ENCODE data around the gene PACRG. TPM values are rescaled to one million over a fixed set of nuclear protein-coding genes. Genes with fewer than 3 reads are reported as not detected.

The PACRG gene
- total and polyA plus RNA-seq, 4 donors, result 0.47 to 3.8 (median 2.4) TPM

- H3K9ac ChIP-seq (ENCODE audit: low read depth in 1 of 2, low read length in 2 of 2), result no peak overlapping the region
- WGBS, result 77% methylated on average over 2 of the region's 2 CpGs
These were observed 404.4 kb downstream of the PACRG start for GRCh38 chr6:163132050-163132750.

GRCh38 chr6:163133017-163133416 is 405.2 kb downstream of the PACRG start:
- DNase-seq (ENCODE audit: low spot score), result no peak
- no peak overlapping the region for H3K27ac ChIP-seq (ENCODE audit: low read depth in 1 of 2, low read length in 2 of 2)
- H3K9me3 ChIP-seq (ENCODE audit: control insufficient read depth in 4 of 4, low read length in 3 of 4), result no peaks in the 10 kb centered on the region
- H3K4me3 ChIP-seq (ENCODE audit: low read depth in 1 of 3, low read length in 3 of 3), result no peak overlapping the region
- H3K4me1 ChIP-seq (ENCODE audit: control insufficient read depth in 4 of 4, insufficient read depth in 4 of 4, low read length in 3 of 4), result no peaks in the 10 kb centered on the region
- 91% methylated on average over 1 of the region's 1 CpG for WGBS
- H3K9ac ChIP-seq (ENCODE audit: low read depth in 1 of 2, low read length in 2 of 2), result no peak overlapping the region
- no peaks in the 10 kb centered on the region for H3K36me3 ChIP-seq (ENCODE audit: control insufficient read depth in 4 of 4, insufficient read depth in 3 of 4, low read depth in 1 of 4, low read length in 3 of 4)
- H3K27me3 ChIP-seq (ENCODE audit: control insufficient read depth in 4 of 4, insufficient read depth in 4 of 4, low read length in 3 of 4), result no peaks in the 10 kb centered on the region
- TF ChIP-seq, protein P1, sequence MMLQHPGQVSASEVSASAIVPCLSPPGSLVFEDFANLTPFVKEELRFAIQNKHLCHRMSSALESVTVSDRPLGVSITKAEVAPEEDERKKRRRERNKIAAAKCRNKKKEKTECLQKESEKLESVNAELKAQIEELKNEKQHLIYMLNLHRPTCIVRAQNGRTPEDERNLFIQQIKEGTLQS (IDR thresholded peaks at IDR 0.05), result no peak
- TF ChIP-seq REST (IDR thresholded peaks at IDR 0.05), result no peak
- TF ChIP-seq HNF4A (conservative IDR thresholded peaks at IDR 0.05), result no peak
- TF ChIP-seq FOXA1 (IDR thresholded peaks at IDR 0.05), result no peak
- TF ChIP-seq RXRA (IDR thresholded peaks at IDR 0.05), result no peak
- TF ChIP-seq RAD21 (IDR thresholded peaks at IDR 0.05), result no peak
- TF ChIP-seq EGR1 (IDR thresholded peaks at IDR 0.05; ENCODE audit: low read depth in 2 of 2), result no peak
- no peak for TF ChIP-seq JUND (IDR thresholded peaks at IDR 0.05)
- TF ChIP-seq YY1 (IDR thresholded peaks at IDR 0.05), result no peak
- TF ChIP-seq NR2F2 (IDR thresholded peaks at IDR 0.05), result no peak
- TF ChIP-seq, protein P2, sequence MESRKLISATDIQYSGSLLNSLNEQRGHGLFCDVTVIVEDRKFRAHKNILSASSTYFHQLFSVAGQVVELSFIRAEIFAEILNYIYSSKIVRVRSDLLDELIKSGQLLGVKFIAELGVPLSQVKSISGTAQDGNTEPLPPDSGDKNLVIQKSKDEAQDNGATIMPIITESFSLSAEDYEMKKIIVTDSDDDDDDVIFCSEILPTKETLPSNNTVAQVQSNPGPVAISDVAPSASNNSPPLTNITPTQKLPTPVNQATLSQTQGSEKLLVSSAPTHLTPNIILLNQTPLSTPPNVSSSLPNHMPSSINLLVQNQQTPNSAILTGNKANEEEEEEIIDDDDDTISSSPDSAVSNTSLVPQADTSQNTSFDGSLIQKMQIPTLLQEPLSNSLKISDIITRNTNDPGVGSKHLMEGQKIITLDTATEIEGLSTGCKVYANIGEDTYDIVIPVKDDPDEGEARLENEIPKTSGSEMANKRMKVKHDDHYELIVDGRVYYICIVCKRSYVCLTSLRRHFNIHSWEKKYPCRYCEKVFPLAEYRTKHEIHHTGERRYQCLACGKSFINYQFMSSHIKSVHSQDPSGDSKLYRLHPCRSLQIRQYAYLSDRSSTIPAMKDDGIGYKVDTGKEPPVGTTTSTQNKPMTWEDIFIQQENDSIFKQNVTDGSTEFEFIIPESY (IDR thresholded peaks at IDR 0.05), result no peak
- no peak for TF ChIP-seq HNF4G (IDR thresholded peaks at IDR 0.05)
- no peak for TF ChIP-seq SP1 (IDR thresholded peaks at IDR 0.05)

More at GRCh38 chr6:163132050-163132750, 404.4 kb downstream of the PACRG start:
- Histone ChIP-seq H3K4me3 (ENCODE audit: low read depth in 1 of 3, low read length in 3 of 3) (no peak overlapping the region), H3K4me1 (ENCODE audit: control insufficient read depth in 4 of 4, insufficient read depth in 4 of 4, low read length in 3 of 4) (no peaks in the 10 kb centered on the region), H3K9me3 (ENCODE audit: control insufficient read depth in 4 of 4, low read length in 3 of 4) (no peaks in the 10 kb centered on the region), H3K27ac (ENCODE audit: low read depth in 1 of 2, low read length in 2 of 2) (no peak overlapping the region), H3K36me3 (ENCODE audit: control insufficient read depth in 4 of 4, insufficient read depth in 3 of 4, low read depth in 1 of 4, low read length in 3 of 4) (no peaks in the 10 kb centered on the region), H3K27me3 (ENCODE audit: control insufficient read depth in 4 of 4, insufficient read depth in 4 of 4, low read length in 3 of 4) (no peaks in the 10 kb centered on the region)
- no peak for DNase-seq (ENCODE audit: low spot score)
- no peak for TF ChIP-seq TAF1 (conservative IDR thresholded peaks at IDR 0.05)
- TF ChIP-seq, protein P3, sequence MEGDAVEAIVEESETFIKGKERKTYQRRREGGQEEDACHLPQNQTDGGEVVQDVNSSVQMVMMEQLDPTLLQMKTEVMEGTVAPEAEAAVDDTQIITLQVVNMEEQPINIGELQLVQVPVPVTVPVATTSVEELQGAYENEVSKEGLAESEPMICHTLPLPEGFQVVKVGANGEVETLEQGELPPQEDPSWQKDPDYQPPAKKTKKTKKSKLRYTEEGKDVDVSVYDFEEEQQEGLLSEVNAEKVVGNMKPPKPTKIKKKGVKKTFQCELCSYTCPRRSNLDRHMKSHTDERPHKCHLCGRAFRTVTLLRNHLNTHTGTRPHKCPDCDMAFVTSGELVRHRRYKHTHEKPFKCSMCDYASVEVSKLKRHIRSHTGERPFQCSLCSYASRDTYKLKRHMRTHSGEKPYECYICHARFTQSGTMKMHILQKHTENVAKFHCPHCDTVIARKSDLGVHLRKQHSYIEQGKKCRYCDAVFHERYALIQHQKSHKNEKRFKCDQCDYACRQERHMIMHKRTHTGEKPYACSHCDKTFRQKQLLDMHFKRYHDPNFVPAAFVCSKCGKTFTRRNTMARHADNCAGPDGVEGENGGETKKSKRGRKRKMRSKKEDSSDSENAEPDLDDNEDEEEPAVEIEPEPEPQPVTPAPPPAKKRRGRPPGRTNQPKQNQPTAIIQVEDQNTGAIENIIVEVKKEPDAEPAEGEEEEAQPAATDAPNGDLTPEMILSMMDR (IDR thresholded peaks at IDR 0.05; ENCODE audit: low read depth, low read length, missing input control), result no peak
- no peak for TF ChIP-seq HNF4G (IDR thresholded peaks at IDR 0.05)
- TF ChIP-seq REST (IDR thresholded peaks at IDR 0.05), result no peak
- no peak for TF ChIP-seq RXRA (IDR thresholded peaks at IDR 0.05)
